HUES6 (cell line): ENCODE results near the gene IL23R.

Experiments used
- H3K27ac ChIP-seq: 2 replicates; pipeline ENCODE4 v1.7.0; 2013; ENCODE audit warnings: low read depth, mild to moderate bottlenecking, low read length, inconsistent platforms
- H3K27me3 ChIP-seq: 2 replicates; pipeline ENCODE4 v1.6.1; 2013; ENCODE audit warnings: low read length; ENCODE audit not compliant: control insufficient read depth, insufficient read depth
- H3K36me3 ChIP-seq: 2 replicates; pipeline ENCODE4 v1.6.1; 2013; ENCODE audit warnings: low read length; ENCODE audit not compliant: control insufficient read depth, insufficient read depth
- H3K4me1 ChIP-seq: 2 replicates; pipeline ENCODE4 v1.6.1; 2013; ENCODE audit warnings: low read length; ENCODE audit not compliant: control insufficient read depth, insufficient read depth
- H3K4me3 ChIP-seq: 2 replicates; pipeline ENCODE4 v1.5.1; 2013; ENCODE audit warnings: low read depth, low read length
- H3K9ac ChIP-seq: one replicate; pipeline ENCODE4 v1.6.1; 2013; ENCODE audit warnings: mild to moderate bottlenecking, low read length
- H3K9me3 ChIP-seq: 2 replicates; pipeline ENCODE4 v1.6.1; 2013; ENCODE audit warnings: low read depth, low read length; ENCODE audit not compliant: control insufficient read depth, insufficient read depth

The IL23R gene

DNA sequence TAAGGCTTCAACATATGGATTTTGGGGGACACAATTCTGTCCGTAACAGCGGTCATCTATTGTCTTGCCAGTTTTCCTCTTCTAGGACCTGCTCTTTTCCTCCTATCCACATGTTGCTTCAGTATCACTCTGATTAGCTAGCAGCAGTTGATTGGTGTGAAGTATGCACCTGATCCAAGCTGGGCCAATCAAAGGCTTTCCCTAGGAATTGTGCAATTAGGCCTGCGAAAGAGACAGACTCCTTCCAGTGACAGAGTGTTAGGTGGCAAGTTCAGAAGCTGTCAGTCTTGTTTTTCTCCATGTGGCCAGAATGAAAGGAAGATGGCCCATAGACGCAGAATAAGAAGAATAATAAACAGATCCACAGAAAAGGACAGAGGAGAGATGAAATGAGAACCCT is 107.3 kb downstream of the IL23R start:
- Histone ChIP-seq H3K4me3 (no peak overlapping the region), H3K9ac (no peak overlapping the region), H3K9me3 (peaks cover 7% of the 10 kb centered on the region; the same call in 1 of the 2 replicates), H3K4me1 (no peaks in the 10 kb centered on the region), H3K36me3 (no peaks in the 10 kb centered on the region), H3K27ac (no peak overlapping the region), H3K27me3 (no peaks in the 10 kb centered on the region)

DNA sequence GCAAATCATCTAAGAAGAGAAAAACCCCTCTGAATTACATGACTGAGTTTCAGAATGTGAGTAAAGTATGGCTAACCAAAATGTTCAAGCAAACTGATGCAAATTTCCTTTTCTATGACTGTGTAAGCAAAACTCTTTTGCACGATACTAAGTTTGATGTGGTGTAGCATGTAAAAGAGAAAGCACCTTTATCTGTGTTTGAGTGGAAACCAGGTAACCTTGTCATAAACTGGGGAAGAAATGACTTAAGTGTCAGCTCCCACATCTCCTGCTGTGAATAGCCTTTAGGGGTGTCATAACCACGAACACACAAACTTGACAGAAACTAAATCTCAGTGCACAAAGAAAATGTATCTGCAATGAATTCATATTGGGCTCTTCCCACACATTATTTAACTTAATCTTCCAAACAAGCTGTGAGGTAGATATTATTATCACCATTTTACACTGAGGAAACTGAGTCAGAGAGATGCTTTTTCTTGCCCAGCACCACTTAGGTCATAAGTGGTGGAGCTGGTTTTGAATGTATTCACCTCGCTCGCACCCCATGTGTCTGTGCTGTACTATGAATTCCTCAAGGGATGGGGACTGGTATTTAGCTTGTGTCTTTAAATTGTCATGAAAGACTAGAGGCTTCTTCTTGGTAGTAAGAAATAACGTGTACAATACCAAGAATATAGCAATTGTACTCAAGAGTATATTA is 108.5 kb downstream of the IL23R start:
- H3K4me1 ChIP-seq, result no peaks in the 10 kb centered on the region
- no peak overlapping the region for H3K27ac ChIP-seq
- H3K9me3 ChIP-seq, result peaks cover 7% of the 10 kb centered on the region; the same call in 1 of the 2 replicates
- no peak overlapping the region for H3K9ac ChIP-seq
- no peak overlapping the region for H3K4me3 ChIP-seq
- no peaks in the 10 kb centered on the region for H3K27me3 ChIP-seq
- H3K36me3 ChIP-seq, result no peaks in the 10 kb centered on the region

DNA sequence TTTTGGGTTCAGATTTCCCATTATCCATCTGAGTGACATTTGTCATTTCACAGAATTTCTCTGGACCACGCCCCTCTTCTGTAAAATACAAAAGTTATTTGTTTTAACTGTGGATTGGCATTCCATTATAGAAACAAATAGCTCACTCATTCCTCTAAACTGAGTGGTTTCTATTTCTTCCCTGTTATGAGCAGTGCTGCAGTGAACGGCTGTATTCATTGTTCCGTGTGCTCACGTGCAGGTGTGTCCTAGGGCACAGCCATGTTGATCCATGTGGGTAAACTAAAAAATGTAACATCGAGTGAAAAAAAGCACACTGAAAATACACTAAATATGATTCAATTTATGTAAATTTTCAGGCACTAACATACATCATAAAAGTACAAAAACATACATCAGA is 114.4 kb downstream of the IL23R start:
- no peaks in the 10 kb centered on the region for H3K27me3 ChIP-seq
- H3K9me3 ChIP-seq, result no peaks in the 10 kb centered on the region
- no peak overlapping the region for H3K27ac ChIP-seq
- no peaks in the 10 kb centered on the region for H3K4me1 ChIP-seq
- H3K36me3 ChIP-seq, result no peaks in the 10 kb centered on the region
- H3K9ac ChIP-seq, result no peak overlapping the region
- no peak overlapping the region for H3K4me3 ChIP-seq

DNA sequence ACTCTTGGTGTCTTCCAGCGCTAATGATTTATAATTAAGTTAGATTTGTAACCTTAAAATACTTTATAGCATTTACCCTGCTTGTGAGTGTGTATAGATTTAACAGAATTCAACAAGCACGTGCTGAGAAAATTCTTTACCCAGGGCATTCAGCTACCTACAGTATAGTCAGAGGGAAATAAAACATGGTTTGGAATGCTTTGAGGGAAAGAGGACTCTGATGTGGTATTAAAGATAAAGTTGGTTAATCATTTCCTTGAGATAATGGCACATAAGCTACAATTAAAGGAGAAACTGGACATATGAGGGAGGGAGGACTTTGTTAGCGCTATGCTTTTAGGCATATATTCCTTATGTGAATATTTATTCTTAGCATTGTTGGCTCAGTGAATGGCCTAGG is 115.0 kb downstream of the IL23R start:
- Histone ChIP-seq H3K27ac (no peak overlapping the region), H3K4me1 (no peaks in the 10 kb centered on the region), H3K9me3 (no peaks in the 10 kb centered on the region), H3K36me3 (no peaks in the 10 kb centered on the region), H3K27me3 (no peaks in the 10 kb centered on the region), H3K4me3 (no peak overlapping the region), H3K9ac (no peak overlapping the region)

DNA sequence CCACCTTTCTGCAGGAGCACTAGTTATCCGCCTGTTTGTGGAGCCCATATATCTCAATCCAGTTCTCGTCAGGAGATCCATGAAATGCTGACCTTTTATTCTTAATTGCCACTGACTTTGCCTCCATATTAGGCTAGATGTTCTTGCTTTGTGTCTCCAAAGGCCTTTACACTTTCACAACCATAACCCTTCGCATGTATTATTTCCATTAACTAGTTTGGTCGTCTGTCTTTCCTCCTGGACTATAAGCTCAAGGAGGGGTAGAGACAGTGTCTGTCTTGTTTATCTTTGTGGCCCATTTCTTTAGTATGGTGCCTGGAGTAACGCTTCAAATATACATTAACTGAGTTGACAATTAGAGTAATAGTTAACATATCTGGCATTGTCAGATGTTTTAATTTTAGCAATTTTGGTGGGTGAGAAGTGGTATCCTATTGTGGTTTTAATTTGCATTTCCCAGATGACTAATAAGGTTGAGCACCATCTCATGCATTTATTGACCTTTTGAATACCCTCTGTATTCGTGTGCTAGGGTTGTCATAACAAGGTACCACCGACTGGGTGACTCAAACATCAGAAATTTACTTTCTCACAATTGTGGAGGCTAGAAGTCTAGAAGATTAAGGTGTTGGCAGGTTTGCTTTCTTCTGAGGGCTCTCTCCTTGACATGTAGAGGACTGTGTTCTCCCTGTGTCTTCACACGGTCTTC is 119.7 kb downstream of the IL23R start:
- Histone ChIP-seq H3K4me3 (no peak overlapping the region), H3K27me3 (no peaks in the 10 kb centered on the region), H3K27ac (no peak overlapping the region), H3K9ac (no peak overlapping the region), H3K4me1 (no peaks in the 10 kb centered on the region), H3K9me3 (no peaks in the 10 kb centered on the region), H3K36me3 (no peaks in the 10 kb centered on the region)

DNA sequence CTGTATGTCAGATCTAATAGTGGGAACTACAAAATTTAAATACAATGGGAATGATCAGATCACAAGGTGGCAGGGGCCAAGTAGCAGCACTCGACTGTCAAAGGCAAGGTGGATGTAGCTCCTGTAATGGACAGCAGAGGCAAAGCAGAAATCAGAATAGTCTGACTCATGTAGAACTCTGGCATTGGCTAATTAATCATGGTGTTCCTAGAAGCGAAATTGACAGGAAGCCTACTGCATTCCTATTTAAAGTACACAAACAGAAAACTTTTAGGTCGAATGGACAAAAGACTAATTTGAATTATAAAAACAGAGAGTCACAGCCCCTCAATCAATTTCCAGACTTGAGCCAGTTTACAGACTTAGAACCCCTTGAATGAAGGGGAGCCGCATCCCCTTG is 124.0 kb downstream of the IL23R start:
- H3K36me3 ChIP-seq, result no peaks in the 10 kb centered on the region
- H3K4me3 ChIP-seq, result no peak overlapping the region

DNA sequence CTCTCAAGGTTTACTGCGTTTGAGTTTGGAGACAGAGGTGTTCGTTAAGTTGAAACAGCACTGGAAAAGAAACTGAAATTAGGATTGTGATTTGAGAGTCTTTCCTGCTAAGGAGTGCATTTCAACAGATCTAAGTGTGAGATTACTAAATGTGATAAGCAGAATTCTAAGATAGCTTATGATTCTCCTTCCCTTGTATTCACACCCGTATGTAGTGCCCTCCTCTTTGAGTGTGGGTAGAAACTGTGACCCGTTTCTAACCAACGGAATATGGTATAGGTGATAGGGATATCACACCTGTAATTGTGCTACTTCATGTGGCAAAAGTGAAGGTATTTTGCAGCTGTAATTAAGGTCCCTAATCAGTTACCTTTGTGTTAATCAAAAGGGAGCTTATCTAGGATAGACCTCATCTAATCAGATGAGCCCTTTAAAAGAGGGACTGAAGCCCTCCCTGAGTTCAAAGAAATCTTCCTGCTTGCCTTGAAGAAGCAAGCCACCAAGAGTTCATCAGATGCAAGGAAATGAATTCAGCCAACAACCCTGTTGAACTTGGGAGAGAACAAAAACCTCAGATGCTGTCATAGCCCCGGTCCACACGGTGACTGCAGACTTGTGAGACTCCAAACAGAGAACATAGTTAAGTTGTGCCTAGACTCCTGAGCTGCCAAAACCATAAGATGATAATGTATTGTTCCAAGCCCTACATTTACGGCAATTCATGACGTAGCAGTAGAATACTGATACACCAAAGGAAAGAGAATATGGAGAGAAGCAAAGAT is 128.8 kb downstream of the IL23R start:
- Histone ChIP-seq H3K4me1 (no peaks in the 10 kb centered on the region), H3K4me3 (no peak overlapping the region), H3K9me3 (no peaks in the 10 kb centered on the region), H3K27me3 (no peaks in the 10 kb centered on the region), H3K36me3 (no peaks in the 10 kb centered on the region), H3K27ac (no peak overlapping the region), H3K9ac (no peak overlapping the region)

More for the DNA sequence above, 124.0 kb downstream of the IL23R start:
- Histone ChIP-seq H3K9ac (no peak overlapping the region), H3K4me1 (no peaks in the 10 kb centered on the region), H3K9me3 (no peaks in the 10 kb centered on the region), H3K27me3 (no peaks in the 10 kb centered on the region), H3K27ac (no peak overlapping the region)

DNA sequence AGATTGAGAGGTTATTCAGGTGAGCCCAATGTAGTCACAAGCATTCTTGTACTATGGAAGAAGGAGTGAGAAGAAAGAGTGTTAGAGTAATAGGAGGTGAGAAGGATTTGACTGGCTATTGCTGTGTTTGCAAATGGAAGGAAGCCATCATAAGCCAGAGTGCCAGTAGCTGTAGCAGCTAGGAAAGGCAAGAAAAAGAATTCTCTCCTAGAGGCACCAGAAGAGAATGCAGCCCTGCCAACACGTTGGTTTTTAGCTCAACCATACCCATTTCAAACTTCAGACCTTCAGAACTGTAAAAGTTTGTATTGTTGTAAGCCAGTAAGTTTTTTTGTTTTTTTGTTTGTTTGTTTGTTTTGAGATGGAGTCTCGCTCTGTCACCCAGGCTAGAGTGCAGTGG is 132.5 kb downstream of the IL23R start:
- Histone ChIP-seq H3K36me3 (no peaks in the 10 kb centered on the region), H3K27ac (no peak overlapping the region)

DNA sequence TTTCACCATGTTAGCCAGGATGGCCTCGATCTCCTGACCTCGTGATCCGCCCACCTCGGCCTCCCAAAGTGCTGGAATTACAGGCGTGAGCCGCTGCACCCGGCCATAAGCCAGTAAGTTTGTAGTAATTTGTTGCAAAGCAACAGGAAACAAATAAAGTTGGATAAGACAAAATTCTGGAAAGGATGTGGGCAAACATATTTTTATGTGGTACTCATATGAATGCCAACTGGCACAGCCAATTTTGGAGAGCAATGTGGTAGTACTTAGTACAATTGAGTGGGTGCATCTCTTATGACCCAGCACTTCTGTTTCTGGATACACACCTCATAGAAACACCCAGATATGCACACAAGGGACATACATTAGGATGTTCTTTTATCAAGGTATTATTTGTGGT is 133.0 kb downstream of the IL23R start:
- no peak overlapping the region for H3K4me3 ChIP-seq
- no peaks in the 10 kb centered on the region for H3K36me3 ChIP-seq
- H3K9ac ChIP-seq, result no peak overlapping the region
- H3K27me3 ChIP-seq, result no peaks in the 10 kb centered on the region
- no peaks in the 10 kb centered on the region for H3K9me3 ChIP-seq
- H3K27ac ChIP-seq, result no peak overlapping the region
- H3K4me1 ChIP-seq, result no peaks in the 10 kb centered on the region

More for the DNA sequence above, 132.5 kb downstream of the IL23R start:
- no peaks in the 10 kb centered on the region for H3K9me3 ChIP-seq
- no peak overlapping the region for H3K9ac ChIP-seq
- no peaks in the 10 kb centered on the region for H3K27me3 ChIP-seq
- H3K4me1 ChIP-seq, result no peaks in the 10 kb centered on the region
- H3K4me3 ChIP-seq, result no peak overlapping the region

DNA sequence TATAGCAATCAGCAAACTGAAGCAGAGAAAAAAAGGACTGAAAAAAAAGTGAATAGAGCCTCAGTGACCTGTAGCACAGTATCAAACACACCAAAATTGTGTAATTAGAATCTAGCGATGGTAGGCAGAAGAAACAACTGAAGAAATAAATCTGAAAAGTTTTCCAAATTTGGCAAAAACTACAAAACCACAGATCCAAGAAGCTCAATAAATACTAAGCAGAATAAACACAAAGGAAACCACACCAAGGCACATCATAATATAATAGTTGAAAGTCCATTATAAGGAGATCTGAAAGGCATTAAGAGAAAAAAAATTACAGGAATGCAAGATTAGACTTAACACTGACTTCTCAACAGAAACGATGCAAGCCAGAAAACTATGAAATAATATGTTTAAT is 134.3 kb downstream of the IL23R start:
- H3K9ac ChIP-seq, result no peak overlapping the region
- no peak overlapping the region for H3K27ac ChIP-seq
- H3K9me3 ChIP-seq, result no peaks in the 10 kb centered on the region
- H3K36me3 ChIP-seq, result no peaks in the 10 kb centered on the region
- H3K4me3 ChIP-seq, result no peak overlapping the region
- no peaks in the 10 kb centered on the region for H3K4me1 ChIP-seq
- no peaks in the 10 kb centered on the region for H3K27me3 ChIP-seq

DNA sequence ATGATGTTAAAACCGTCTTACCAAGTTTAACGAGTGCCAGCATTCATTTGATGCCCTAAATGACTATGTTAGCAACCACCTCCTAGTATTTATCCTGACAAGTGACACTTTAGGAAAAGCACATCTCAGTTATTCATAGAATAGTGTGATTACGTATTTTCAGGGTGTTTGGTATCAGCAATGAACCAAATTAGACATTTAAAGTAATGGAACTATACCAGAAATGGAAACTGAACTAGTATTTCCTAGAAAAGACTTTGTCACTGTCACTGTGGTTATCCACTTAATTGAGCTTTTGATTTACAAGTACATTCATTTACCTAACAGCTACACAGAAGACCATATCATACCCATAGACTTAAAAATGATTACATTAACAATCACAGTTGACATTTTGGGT is 137.8 kb downstream of the IL23R start:
- Histone ChIP-seq H3K4me1 (no peaks in the 10 kb centered on the region), H3K27me3 (peaks cover 30% of the 10 kb centered on the region), H3K4me3 (no peak overlapping the region), H3K36me3 (no peaks in the 10 kb centered on the region), H3K9ac (no peak overlapping the region), H3K9me3 (no peaks in the 10 kb centered on the region), H3K27ac (no peak overlapping the region)
